H1 (cell line): ENCODE measurements around the gene RHBDF2. TPM values are rescaled to one million over a fixed set of nuclear protein-coding genes. Genes with fewer than 3 reads are reported as not detected.

Source experiments
- CTCF ChIA-PET: fragments of 300-600 bp; sonication (Branson Sonifier 250); formaldehyde crosslinking; loops from one replicate; lab custom pipeline; 2021; ENCODE audit not compliant: partially characterized antibody; lab: Charles Lee
- POLR2A ChIA-PET: fragments of 300-600 bp; sonication (Branson Sonifier 250); formaldehyde crosslinking; loops from one replicate; lab custom pipeline; 2021; ENCODE audit warnings: inconsistent platforms; ENCODE audit not compliant: partially characterized antibody; lab: Charles Lee
- DNase-seq, 2 experiments: peaks; one replicate each; pipeline versions ENCODE4 v3.0.0 to v3.0.0-alpha.2; 2010 to 2022; ENCODE audit warnings: low spot score in 2 of 2, low read depth in 1 of 2, mixed read lengths in 1 of 2
- FAIRE-seq: peaks from 2 replicates; lab custom pipeline; 2011; peaks lifted over from hg19 to GRCh38; lab: Jason Lieb, UNC
- H2AFZ ChIP-seq: 2 replicates; pipeline ENCODE4 v1.8.1; 2012; ENCODE audit warnings: low read length, inconsistent platforms
- H2AK5ac ChIP-seq: 2 replicates; pipeline ENCODE4 v1.6.1; 2013; ENCODE audit warnings: low read depth, low read length
- H2BK120ac ChIP-seq: replicated peaks from 2 replicates; pipeline ENCODE3; 2013; ENCODE audit warnings: low read depth, low read length, inconsistent platforms
- H2BK12ac ChIP-seq: 2 replicates; pipeline ENCODE4 v1.6.1; 2013; ENCODE audit warnings: low read depth, low read length
- H2BK15ac ChIP-seq: 2 replicates; pipeline ENCODE4 v1.6.1; 2013; ENCODE audit warnings: low read length
- H2BK20ac ChIP-seq: 2 replicates; pipeline ENCODE4 v1.6.1; 2013; ENCODE audit warnings: low read length
- H2BK5ac ChIP-seq: 2 replicates; pipeline ENCODE4 v1.6.1; 2013; ENCODE audit warnings: low read depth, low read length
- H3K14ac ChIP-seq: 2 replicates; pipeline ENCODE4 v1.6.1; 2013; ENCODE audit warnings: inconsistent platforms; ENCODE audit not compliant: insufficient read length
- H3K18ac ChIP-seq: 2 replicates; pipeline ENCODE4 v1.6.1; 2013; ENCODE audit warnings: low read length; ENCODE audit errors: extremely low read depth
- H3K23ac ChIP-seq: 2 replicates; pipeline ENCODE4 v1.6.1; 2013; ENCODE audit warnings: inconsistent platforms; ENCODE audit not compliant: insufficient read length
- H3K23me2 ChIP-seq: 2 replicates; pipeline ENCODE4 v1.6.1; 2013; ENCODE audit warnings: low read depth, low read length
- H3K27ac ChIP-seq: 2 replicates; pipeline ENCODE4 v1.6.1; 2011; ENCODE audit warnings: low read depth, low read length, inconsistent platforms
- H3K27me3 ChIP-seq, 4 experiments: replicated peaks in 1 of 4; 1 replicate in 1 of 4; 2 replicates in 3 of 4; pipeline versions ENCODE4 v1.6.1 to v1.8.1; 2011 to 2013; ENCODE audit warnings: low read length in 3 of 4, mild to moderate bottlenecking in 3 of 4, inconsistent platforms in 2 of 4, mixed read lengths in 2 of 4, moderate library complexity in 1 of 4; ENCODE audit not compliant: control insufficient read depth in 3 of 4, insufficient read depth in 3 of 4; ENCODE audit errors: extremely low read depth in 1 of 4
- H3K36me3 ChIP-seq, 4 experiments: 2 replicates each; pipeline versions ENCODE4 v1.6.1 to v1.8.1; 2011 to 2013; ENCODE audit warnings: mild to moderate bottlenecking in 4 of 4, low read length in 3 of 4, moderate library complexity in 2 of 4, control low read depth in 1 of 4, inconsistent platforms in 1 of 4; ENCODE audit not compliant: insufficient read depth in 4 of 4, control insufficient read depth in 2 of 4
- H3K4ac ChIP-seq: replicated peaks from 2 replicates; pipeline ENCODE3; 2013; ENCODE audit warnings: low read length, low read depth, mixed read lengths, inconsistent platforms; ENCODE audit not compliant: insufficient read length
- H3K4me1 ChIP-seq, 4 experiments: replicated peaks in 1 of 4; 1 replicate in 1 of 4; 2 replicates in 3 of 4; pipeline versions ENCODE4 v1.6.1 to v1.8.1; 2011 to 2013; ENCODE audit warnings: low read length in 3 of 4, inconsistent platforms in 2 of 4, mixed read lengths in 1 of 4; ENCODE audit not compliant: insufficient read depth in 4 of 4, control insufficient read depth in 3 of 4
- H3K4me2 ChIP-seq, 2 experiments: 2 replicates each; pipeline versions ENCODE4 v1.6.1 to v1.8.1; 2011 to 2013; ENCODE audit warnings: low read depth in 2 of 2, low read length in 2 of 2, control low read depth in 1 of 2, inconsistent platforms in 1 of 2, mild to moderate bottlenecking in 1 of 2; ENCODE audit not compliant: insufficient read depth in 1 of 2
- H3K4me3 ChIP-seq, 4 experiments: fragments of 200-600, 300-600 bp in 1 of 4; sonication (generic), shearing (Covaris generic), sonication (Bioruptor Twin) in 1 of 4; 2 replicates each; pipeline versions ENCODE4 v1.5.1 to v1.8.1; 2011 to 2016; ENCODE audit warnings: low read length in 4 of 4, low read depth in 3 of 4, control low read depth in 2 of 4, inconsistent platforms in 2 of 4, mild to moderate bottlenecking in 2 of 4, mixed read lengths in 1 of 4, moderate library complexity in 1 of 4; ENCODE audit not compliant: insufficient read depth in 2 of 4; ENCODE audit errors: extremely low read depth in 1 of 4
- H3K56ac ChIP-seq: replicated peaks from 2 replicates; pipeline ENCODE3; 2013; ENCODE audit warnings: low read depth, mild to moderate bottlenecking, mixed read lengths, low read length, inconsistent platforms; ENCODE audit not compliant: insufficient read length
- H3K79me1 ChIP-seq: 2 replicates; pipeline ENCODE4 v1.6.1; 2013; ENCODE audit warnings: low read depth, low read length, control low read depth
- H3K79me2 ChIP-seq, 2 experiments: 2 replicates each; pipeline versions ENCODE4 v1.6.1 to v1.8.1; 2012 to 2013; ENCODE audit warnings: low read length in 2 of 2, mild to moderate bottlenecking in 2 of 2, inconsistent platforms in 1 of 2; ENCODE audit not compliant: insufficient read depth in 2 of 2, control insufficient read depth in 1 of 2
- H3K9ac ChIP-seq, 4 experiments: replicated peaks in 1 of 4; 1 replicate in 1 of 4; 2 replicates in 3 of 4; pipeline versions ENCODE4 v1.6.1 to v1.8.1; 2011 to 2013; ENCODE audit warnings: low read depth in 3 of 4, low read length in 3 of 4, control low read depth in 2 of 4, mild to moderate bottlenecking in 2 of 4, moderate library complexity in 2 of 4, inconsistent platforms in 1 of 4; ENCODE audit errors: extremely low read depth in 1 of 4
- H3K9me3 ChIP-seq, 2 experiments: 2 replicates each; pipeline versions ENCODE4 v1.6.1 to v1.8.1; 2012 to 2013; ENCODE audit warnings: mild to moderate bottlenecking in 2 of 2, moderate library complexity in 2 of 2, control low read depth in 1 of 2, inconsistent platforms in 1 of 2, low read depth in 1 of 2, low read length in 1 of 2, mixed read lengths in 1 of 2; ENCODE audit not compliant: insufficient read depth in 2 of 2
- H4K20me1 ChIP-seq, 2 experiments: replicated peaks in 1 of 2; 2 replicates each; pipeline versions ENCODE3 to v1.8.1; 2011 to 2013; ENCODE audit warnings: inconsistent platforms in 2 of 2, low read length in 2 of 2, mild to moderate bottlenecking in 1 of 2; ENCODE audit not compliant: insufficient read depth in 2 of 2, control insufficient read depth in 1 of 2
- H4K5ac ChIP-seq: 2 replicates; pipeline ENCODE4 v1.6.1; 2013; ENCODE audit warnings: low read length, low read depth, mixed read lengths, inconsistent platforms; ENCODE audit not compliant: insufficient read length
- H4K8ac ChIP-seq: 2 replicates; pipeline ENCODE4 v1.8.0; 2013; ENCODE audit warnings: mild to moderate bottlenecking, moderate library complexity, low read length, inconsistent platforms; ENCODE audit not compliant: insufficient read depth; ENCODE audit errors: extremely low read depth
- H4K91ac ChIP-seq: replicated peaks from 2 replicates; pipeline ENCODE3; 2013; ENCODE audit warnings: low read length, mixed read lengths, inconsistent platforms; ENCODE audit not compliant: insufficient read length
- RAD21 ChIP-seq, 2 experiments: IDR thresholded peaks in 1 of 2; conservative IDR thresholded peaks in 1 of 2; 2 replicates each; pipeline ENCODE4 v1.6.1; 2011; ENCODE audit warnings: low read depth in 2 of 2, low read length in 2 of 2, improper control_type of control experiment in 1 of 2, inconsistent platforms in 1 of 2, mild to moderate bottlenecking in 1 of 2, moderate library complexity in 1 of 2
- WGBS, 2 experiments: shearing (Covaris generic) in 1 of 2; methylation state at CpG; one replicate each; pipeline versions ENCODE4 v1.1.6 to v1.1.7; 2013 to 2015; ENCODE audit warnings: low lambda C conversion rate in 2 of 2, mixed read lengths in 2 of 2, inconsistent platforms in 1 of 2, low coverage in 1 of 2, missing lambda C conversion rate in 1 of 2; ENCODE audit not compliant: insufficient replicate concordance in 2 of 2, insufficient coverage in 1 of 2, insufficient read length in 1 of 2; ENCODE audit errors: extremely low coverage in 1 of 2, missing lambda C conversion rate in 1 of 2; 5-methylcytosine and 5-hydroxymethylcytosine counted together
- polyA plus RNA-seq, 7 experiments: library from polyadenylated mRNA; depleted of rRNA in 3 of 7; stranded (reverse) in 5 of 7; unstranded in 2 of 7; fragments of >200 nt in 5 of 7; fragments of 200-250 nt in 2 of 7; gene quantifications; 1 replicate in 5 of 7; 2 replicates in 1 of 7; 4 replicates in 1 of 7; pipeline versions ENCODE4 v1.2.1 to v1.2.3, GENCODE V29; 2011 to 2013; ENCODE audit warnings: missing spikeins in 2 of 7, mixed read lengths in 2 of 7
- total RNA-seq: library from RNA; stranded (reverse); fragmentation: NEBNext Ultra II Directional; extraction: Animal tissue kit (Norgen Biotek cat#: 25700); gene quantifications from 2 replicates; pipeline ENCODE4 v1.2.1, GENCODE V29; 2021
- TF ChIP-seq, protein P1 (sequence below): IDR thresholded peaks from 2 replicates; pipeline ENCODE4 v1.6.1; 2011; ENCODE audit warnings: low read depth, mild to moderate bottlenecking, low read length; ENCODE audit not compliant: insufficient read depth

Gene RHBDF2
- total and polyA plus RNA-seq, 2 of the 8 experiments (the other 6 are each of a cell fraction or from before 2014, with no cell fraction given), result 21.2 to 25.9 TPM

DNA sequence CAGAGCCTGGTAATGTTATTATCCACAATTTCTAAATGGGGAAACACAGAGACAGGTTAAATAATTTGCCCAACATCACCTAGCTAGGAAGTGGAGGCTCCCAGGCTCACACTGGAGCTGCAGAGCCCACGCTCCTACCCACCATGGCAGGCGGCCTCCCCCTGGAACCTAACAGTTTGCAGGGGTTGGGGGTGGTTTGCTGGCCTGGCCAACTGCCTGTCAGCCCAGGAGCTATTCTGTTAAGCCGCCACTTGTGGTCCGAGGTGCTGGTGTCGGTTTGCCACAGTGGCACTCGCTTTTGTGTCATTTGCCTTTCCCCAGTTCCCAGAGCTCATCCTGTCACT lies 42.2 kb upstream of the RHBDF2 start:
- no peak overlapping the region for H2AFZ ChIP-seq
- FAIRE-seq (no peak), DNase-seq (no peak)
- peaks cover 11% of the 10 kb centered on the region for H3K23me2 ChIP-seq
- 70% methylated on average over 6 of the region's 6 CpGs; no CpG with 5 or more reads in 1 of the 2 experiments for WGBS, 2 experiments
- H3K18ac ChIP-seq, result no peak overlapping the region
- no peak overlapping the region; a peak in 1 of 4 replicates for H3K4me2 ChIP-seq
- no peak overlapping the region for H3K23ac ChIP-seq
- CTCF ChIA-PET, result interaction anchor here (0.6 to 15.6 kb wide), 8 partner anchors 10 to 85 kb away, joined by 3 to 260 read pairs (median 14); no protein-coding TSS in a partner anchor
- H3K36me3 ChIP-seq, result no peaks in the 10 kb centered on the region
- H4K91ac ChIP-seq, result no peak overlapping the region
- H2BK5ac ChIP-seq, result no peak overlapping the region
- no peak overlapping the region for H2AK5ac ChIP-seq
- no peak overlapping the region for H3K56ac ChIP-seq
- no peak overlapping the region for H2BK120ac ChIP-seq
- H2BK12ac ChIP-seq, result no peak overlapping the region
- H4K8ac ChIP-seq, result no peak overlapping the region
- POLR2A ChIA-PET, result interaction anchor here (1.1 to 3.7 kb wide), 7 partner anchors 14 to 159 kb away, joined by 3 to 27 read pairs (median 4); partner anchors contain the start of genes RHBDF2 and SPHK1
- H3K14ac ChIP-seq, result no peak overlapping the region
- H3K9me3 ChIP-seq, result no peaks in the 10 kb centered on the region
- peaks cover 3 to 15% (median 15%) of the 10 kb centered on the region in 4 experiments for H3K27me3 ChIP-seq
- no peak overlapping the region for H3K4ac ChIP-seq
- H4K5ac ChIP-seq, result no peak overlapping the region
- H2BK15ac ChIP-seq, result no peak overlapping the region
- H3K79me2 ChIP-seq, result no peaks in the 10 kb centered on the region; a peak in 1 of 4 replicates
- H3K27ac ChIP-seq, result no peak overlapping the region
- H3K4me3 ChIP-seq, result no peak overlapping the region
- H4K20me1 ChIP-seq, result peaks cover 0 to 7% of the 10 kb centered on the region in 2 experiments
- peaks cover 0 to 38% (median 18%) of the 10 kb centered on the region in 4 experiments; a peak in 6 of 7 replicates for H3K4me1 ChIP-seq
- H3K9ac ChIP-seq, result no peak overlapping the region
- H3K79me1 ChIP-seq, result no peaks in the 10 kb centered on the region
- no peak overlapping the region for H2BK20ac ChIP-seq
- TF ChIP-seq, protein P1, sequence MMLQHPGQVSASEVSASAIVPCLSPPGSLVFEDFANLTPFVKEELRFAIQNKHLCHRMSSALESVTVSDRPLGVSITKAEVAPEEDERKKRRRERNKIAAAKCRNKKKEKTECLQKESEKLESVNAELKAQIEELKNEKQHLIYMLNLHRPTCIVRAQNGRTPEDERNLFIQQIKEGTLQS, result no peak
- TF ChIP-seq RAD21 (IDR thresholded peaks at IDR 0.05 in 1 of 2, conservative IDR thresholded peaks at IDR 0.05 in 1 of 2; ENCODE audit: low read depth in 2 of 2, low read length in 2 of 2), result no peak
